ENCODE data around the gene PDCD2L.

- TF ChIP-seq CTCF (IDR thresholded peaks at IDR 0.05; ENCODE audit: borderline replicate concordance, extremely low read depth, low read length, poor library complexity, severe bottlenecking) (peak; percentile 80), EZH2 (IDR thresholded peaks at IDR 0.05; ENCODE audit: borderline replicate concordance, low read depth, low read length, severe bottlenecking) (no peak)
Observed at GRCh38 chr19:34430738-34431625, 26.8 kb downstream of the PDCD2L start.
